B cell (primary cell): ENCODE measurements around the gene EGFR. TPM values are rescaled to one million over a fixed set of nuclear protein-coding genes. Genes with fewer than 3 reads are reported as not detected.

Source experiments
- ATAC-seq: fragments of 200-7000 bp; cut with Tn5 transposase; one replicate; pipeline ENCODE4 v1.10.0; 2021; ENCODE audit warnings: low read depth, mild to moderate bottlenecking, moderate number of reproducible peaks, moderate library complexity
- CTCF ChIA-PET: fragments of 350-600 bp; sonication (Branson Sonifier 250); formaldehyde crosslinking; loops from one replicate; lab custom pipeline; 2021; ENCODE audit warnings: antibody characterized with exemption, inconsistent platforms; lab: Charles Lee
- POLR2A ChIA-PET: fragments of 350-600 bp; sonication (Branson Sonifier 250); formaldehyde crosslinking; loops from one replicate; lab custom pipeline; 2021; ENCODE audit warnings: antibody characterized with exemption; lab: Charles Lee
- DNase-seq: peaks from one replicate; pipeline ENCODE4 v3.0.0; 2013
- H2AFZ ChIP-seq: 2 replicates; pipeline ENCODE4 v1.6.1; 2012; ENCODE audit warnings: mild to moderate bottlenecking, low read depth, low read length; ENCODE audit not compliant: insufficient read depth, poor library complexity, severe bottlenecking
- H3K27ac ChIP-seq, 2 donors: 1 replicate in 1 of 2; 2 replicates in 1 of 2; pipeline ENCODE4 v1.5.1; 2012 to 2013; ENCODE audit warnings: low read length in 2 of 2, mild to moderate bottlenecking in 2 of 2, moderate library complexity in 1 of 2
- H3K27me3 ChIP-seq, 4 experiments: fragments of 200-600 bp in 1 of 4; sonication (generic) in 1 of 4; replicated peaks in 1 of 4; 1 replicate in 2 of 4; 2 replicates in 2 of 4; pipeline versions ENCODE4 v1.6.1 to v1.7.0; 2013 to 2016; ENCODE audit warnings: low read length in 3 of 4, mild to moderate bottlenecking in 2 of 4, mixed read lengths in 1 of 4, moderate library complexity in 1 of 4; ENCODE audit not compliant: insufficient read depth in 4 of 4, control insufficient read depth in 3 of 4; ENCODE audit errors: control extremely low read depth in 1 of 4
- H3K36me3 ChIP-seq, 2 experiments: replicated peaks in 1 of 2; 1 replicate in 1 of 2; 2 replicates in 1 of 2; pipeline versions ENCODE4 v1.6.1 to v1.7.1; 2013; ENCODE audit warnings: low read length in 1 of 2; ENCODE audit not compliant: insufficient read depth in 2 of 2, control insufficient read depth in 1 of 2; ENCODE audit errors: control extremely low read depth in 1 of 2, extremely low read depth in 1 of 2
- H3K4me1 ChIP-seq, 2 donors: fragments of 200-600 bp in 1 of 2; sonication (generic) in 1 of 2; 1 replicate in 1 of 2; 2 replicates in 1 of 2; pipeline versions ENCODE4 v1.5.1 to v1.6.1; 2013 to 2017; ENCODE audit warnings: low read length in 2 of 2; ENCODE audit not compliant: control insufficient read depth in 2 of 2, insufficient read depth in 2 of 2
- H3K4me2 ChIP-seq: replicated peaks from 2 replicates; pipeline ENCODE3; 2012; ENCODE audit warnings: mild to moderate bottlenecking, low read depth, low read length; ENCODE audit not compliant: poor library complexity, severe bottlenecking
- H3K4me3 ChIP-seq, 5 experiments: fragments of 200-600 bp in 1 of 5; sonication (generic) in 1 of 5; 1 replicate in 3 of 5; 2 replicates in 2 of 5; pipeline versions ENCODE4 v1.5.1 to v1.7.0; 2011 to 2016; ENCODE audit warnings: low read length in 4 of 5, mild to moderate bottlenecking in 4 of 5, low read depth in 2 of 5, control low read depth in 1 of 5, moderate library complexity in 1 of 5; ENCODE audit not compliant: insufficient read depth in 1 of 5; ENCODE audit errors: control extremely low read depth in 1 of 5, extremely low read depth in 1 of 5
- H3K79me2 ChIP-seq: fragments of 200-600 bp; sonication (generic); one replicate; pipeline ENCODE4 v1.6.0; 2016; ENCODE audit warnings: low read length; ENCODE audit not compliant: control insufficient read depth, insufficient read depth
- H3K9ac ChIP-seq: fragments of 200-600 bp; sonication (generic); 2 replicates; pipeline ENCODE4 v1.6.1; 2017; ENCODE audit warnings: mild to moderate bottlenecking, low read length, moderate library complexity
- H3K9me3 ChIP-seq, 3 donors: one replicate each; pipeline versions ENCODE4 v1.6.1 to v1.7.1; 2013; ENCODE audit warnings: low read length in 2 of 3; ENCODE audit not compliant: control insufficient read depth in 2 of 3, insufficient read depth in 1 of 3; ENCODE audit errors: control extremely low read depth in 1 of 3
- H4K20me1 ChIP-seq: 2 replicates; pipeline ENCODE4 v1.6.0; 2012; ENCODE audit warnings: mild to moderate bottlenecking, low read length; ENCODE audit not compliant: insufficient read depth, control insufficient read depth, poor library complexity, severe bottlenecking
- H3K27ac Mint-ChIP-seq: one replicate; pipeline ENCODE4 v1.8.0; 2021; ENCODE audit warnings: mixed read lengths
- H3K27me3 Mint-ChIP-seq: one replicate; pipeline ENCODE4 v1.8.0; 2021; ENCODE audit warnings: mixed read lengths
- H3K4me1 Mint-ChIP-seq: one replicate; pipeline ENCODE4 v1.8.0; 2021; ENCODE audit warnings: mixed read lengths
- H3K4me3 Mint-ChIP-seq: one replicate; pipeline ENCODE4 v1.8.0; 2021; ENCODE audit warnings: mixed read lengths
- H3K9me3 Mint-ChIP-seq: one replicate; pipeline ENCODE4 v1.8.0; 2022; ENCODE audit warnings: mixed read lengths; ENCODE audit not compliant: insufficient read depth
- CTCF ChIP-seq: fragments of 200-600 bp; IDR thresholded peaks from one replicate; pipeline ENCODE4 v1.8.0; 2022; ENCODE audit warnings: antibody characterized with exemption, mild to moderate bottlenecking
- EZH2 ChIP-seq: IDR thresholded peaks from 2 replicates; pipeline ENCODE4 v1.6.1; 2012; ENCODE audit warnings: borderline replicate concordance, low read depth, mild to moderate bottlenecking, moderate library complexity, low read length; ENCODE audit not compliant: insufficient read depth, poor library complexity, severe bottlenecking
- WGBS: methylation state at CpG from one replicate; pipeline ENCODE4 v1.1.5; 2013; ENCODE audit warnings: missing lambda C conversion rate; ENCODE audit not compliant: insufficient coverage; 5-methylcytosine and 5-hydroxymethylcytosine counted together
- intact Hi-C: fragments of 100-400 bp; cut with micrococcal nuclease; formaldehyde crosslinking; loops from one replicate; pipeline ENCODE4 v1.10.0; 2022
- polyA plus RNA-seq: library from polyadenylated mRNA; depleted of rRNA; stranded (reverse); fragments of >200 nt; gene quantifications from 2 replicates; pipeline ENCODE4 v1.2.3, GENCODE V29; 2012
- total RNA-seq, 2 donors: library from RNA; stranded (reverse); fragments of 120-200 nt in 1 of 2; gene quantifications; 1 replicate in 1 of 2; 2 replicates in 1 of 2; pipeline versions ENCODE4 v1.2.3 to v1.2.4, GENCODE V29; 2013 to 2022

The EGFR gene
- total and polyA plus RNA-seq, 2 donors (not counting 1 experiment from before 2014, with no cell fraction given) = not detected

- Histone ChIP-seq H3K9ac (no peak overlapping the region), H3K4me2 (no peak overlapping the region), H4K20me1 (no peaks in the 10 kb centered on the region), H3K4me3 (no peak overlapping the region), H3K27ac (no peak overlapping the region), H3K36me3 (no peaks in the 10 kb centered on the region), H2AFZ (no peak overlapping the region), H3K27me3 (peaks cover 0 to 4% (median 2%) of the 10 kb centered on the region in 4 experiments), H3K4me1 (peaks cover 0 to 3% of the 10 kb centered on the region in 2 donors), H3K79me2 (no peaks in the 10 kb centered on the region), H3K9me3 (peaks cover 0 to 6% (median 0%) of the 10 kb centered on the region in 3 donors)
- peaks cover 37% of the 10 kb centered on the region for H3K27me3 Mint-ChIP-seq
- peaks cover 3% of the 10 kb centered on the region for H3K4me1 Mint-ChIP-seq
- ChIA-PET CTCF (no interaction called here), POLR2A (no interaction called here)
- H3K4me3 Mint-ChIP-seq = no peak overlapping the region
- no peak for TF ChIP-seq CTCF
- no peak for TF ChIP-seq EZH2
- intact Hi-C loops = no loop called here
- WGBS = 94% methylated on average over 13 of the region's 15 CpGs
- no peak for ATAC-seq
- H3K9me3 Mint-ChIP-seq = no peaks in the 10 kb centered on the region
- DNase-seq = no peak
- H3K27ac Mint-ChIP-seq = no peak overlapping the region
Measured at GRCh38 chr7:55092186-55092974, 73.6 kb downstream of the EGFR start.

GRCh38 chr7:55092975-55093373 is 74.2 kb downstream of the EGFR start:
- no peaks in the 10 kb centered on the region for H3K36me3 ChIP-seq
- H3K9me3 ChIP-seq = peaks cover 0 to 6% (median 0%) of the 10 kb centered on the region in 3 donors
- no peak for TF ChIP-seq CTCF
- no peak for TF ChIP-seq EZH2
- no peak overlapping the region for H3K27ac ChIP-seq
- no peaks in the 10 kb centered on the region for H3K79me2 ChIP-seq
- H4K20me1 ChIP-seq = no peaks in the 10 kb centered on the region
- H3K9ac ChIP-seq = no peak overlapping the region
- ChIA-PET CTCF (no interaction called here), POLR2A (no interaction called here)
- intact Hi-C loops = no loop called here
- no peak overlapping the region for H2AFZ ChIP-seq
- H3K4me1 Mint-ChIP-seq = no peaks in the 10 kb centered on the region
- ATAC-seq = no peak
- H3K4me3 ChIP-seq = no peak overlapping the region
- H3K4me3 Mint-ChIP-seq = no peak overlapping the region
- H3K4me2 ChIP-seq = no peak overlapping the region
- peaks cover 31% of the 10 kb centered on the region for H3K27me3 Mint-ChIP-seq
- DNase-seq = no peak
- H3K9me3 Mint-ChIP-seq = no peaks in the 10 kb centered on the region
- H3K27ac Mint-ChIP-seq = no peak overlapping the region
- H3K4me1 ChIP-seq = no peaks in the 10 kb centered on the region
- 96% methylated on average over 3 of the region's 3 CpGs for WGBS
- peaks cover 0 to 4% (median 2%) of the 10 kb centered on the region in 4 experiments for H3K27me3 ChIP-seq
